Left renal pelvis (tissue), 4 donors: ENCODE results near the gene MAD1L1. TPM values are rescaled to one million over a fixed set of nuclear protein-coding genes. Genes with fewer than 3 reads are reported as not detected.

Source experiments
- DNase-seq, 4 donors: peaks; one replicate each; pipeline ENCODE4 v3.0.0-alpha.2; 2013; ENCODE audit warnings: low read depth in 4 of 4, low spot score in 3 of 4
- polyA plus RNA-seq, 4 donors: library from polyadenylated mRNA; unstranded; fragments of 120-200 nt; gene quantifications; one replicate each; pipeline ENCODE4 v1.2.1, GENCODE V29; 2013; ENCODE audit not compliant: insufficient read length in 4 of 4

The MAD1L1 gene
- polyA plus RNA-seq, 4 donors, result 18.9 to 24.5 (median 21.3) TPM

DNA sequence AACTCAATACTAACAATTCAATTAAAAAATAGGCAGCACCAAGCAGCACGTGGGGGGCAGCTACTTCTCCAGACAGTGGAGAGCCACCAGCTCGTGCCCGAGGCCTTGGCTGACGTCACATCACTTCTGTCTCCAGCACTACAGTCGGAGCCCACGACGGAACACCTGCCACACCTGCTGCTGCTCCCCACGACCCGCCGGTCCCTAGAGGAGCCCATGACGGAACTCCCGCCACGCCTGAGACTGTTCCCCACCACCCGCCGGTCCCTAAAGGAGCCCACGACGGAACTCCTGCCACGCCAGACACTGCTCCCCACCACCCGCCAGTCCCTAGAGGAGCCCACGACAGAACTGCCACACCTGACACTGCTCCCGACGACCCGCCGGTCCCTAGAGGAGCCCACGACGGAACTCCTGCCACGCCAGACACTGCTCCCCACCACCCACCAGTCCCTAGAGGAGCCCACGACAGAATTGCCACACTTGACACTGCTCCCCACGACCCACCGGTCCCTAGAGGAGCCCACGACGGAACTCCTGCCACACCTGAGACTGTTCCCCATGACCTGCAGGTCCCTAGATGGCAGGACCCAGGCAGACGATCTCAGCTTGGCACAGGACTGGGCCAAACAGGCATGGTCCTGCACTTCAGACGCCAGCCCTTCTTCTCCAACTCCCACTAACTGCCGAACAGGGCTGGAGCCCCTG lies 304.7 kb downstream of the MAD1L1 start:
- DNase-seq, result no peak

DNA sequence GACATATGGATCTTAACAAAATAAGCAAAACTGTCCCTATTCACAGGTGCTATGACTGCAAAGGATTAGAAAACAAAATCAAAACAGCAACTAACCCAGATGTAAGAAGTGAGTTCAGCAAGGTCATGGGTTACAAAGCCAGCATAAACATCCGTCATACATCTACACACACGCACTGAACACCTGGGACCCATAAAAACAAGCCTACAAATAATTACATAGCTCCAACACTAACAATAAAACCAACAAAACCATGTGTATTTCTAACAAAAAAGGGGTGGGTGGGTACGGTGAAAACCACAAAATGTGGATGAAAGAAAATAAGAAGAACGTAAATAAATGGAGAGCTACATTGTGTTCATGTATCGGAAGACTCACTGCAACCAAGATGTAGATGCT lies 305.8 kb downstream of the MAD1L1 start:
- no peak for DNase-seq

DNA sequence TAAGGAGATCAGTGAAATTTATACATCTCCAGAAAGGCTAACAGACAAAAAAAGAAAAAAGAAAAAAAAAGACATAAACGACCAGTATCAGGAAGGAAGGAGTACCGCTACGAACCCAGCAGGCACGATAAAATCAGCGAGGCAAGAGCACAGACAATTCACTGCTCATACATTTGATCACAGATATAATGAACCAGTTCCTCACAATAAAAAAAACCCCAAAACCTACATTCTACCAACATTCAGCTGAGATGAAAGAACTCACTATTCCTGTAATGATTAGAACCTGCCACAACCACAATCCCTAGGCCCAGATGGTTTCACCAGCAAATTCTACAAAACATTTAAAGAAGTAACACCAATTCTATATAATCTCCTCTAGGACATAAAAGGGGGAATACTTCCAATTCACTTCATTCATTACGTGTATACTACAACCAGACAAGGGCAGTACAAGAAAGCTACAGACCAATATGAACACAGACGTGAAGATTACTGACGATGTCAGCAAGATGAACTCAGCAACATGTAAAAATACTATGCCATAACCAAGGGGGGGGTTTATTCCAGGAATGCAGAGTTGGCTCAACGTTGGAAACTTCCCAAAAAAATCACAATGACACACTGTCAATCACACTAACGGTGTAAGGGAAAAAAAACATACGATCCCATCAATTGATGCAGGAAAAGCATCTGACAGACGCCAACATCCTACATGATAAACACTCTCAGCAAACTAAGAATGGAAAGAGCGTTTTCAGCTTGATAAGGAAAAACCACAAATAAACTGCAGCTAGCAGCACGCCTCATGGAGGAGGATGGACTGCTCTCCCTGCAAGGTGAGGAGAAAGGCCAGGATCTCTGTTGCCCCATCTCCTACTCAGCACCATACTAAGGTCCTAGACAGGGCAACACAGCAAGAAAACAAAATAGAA lies 306.5 kb downstream of the MAD1L1 start:
- DNase-seq, result no peak

DNA sequence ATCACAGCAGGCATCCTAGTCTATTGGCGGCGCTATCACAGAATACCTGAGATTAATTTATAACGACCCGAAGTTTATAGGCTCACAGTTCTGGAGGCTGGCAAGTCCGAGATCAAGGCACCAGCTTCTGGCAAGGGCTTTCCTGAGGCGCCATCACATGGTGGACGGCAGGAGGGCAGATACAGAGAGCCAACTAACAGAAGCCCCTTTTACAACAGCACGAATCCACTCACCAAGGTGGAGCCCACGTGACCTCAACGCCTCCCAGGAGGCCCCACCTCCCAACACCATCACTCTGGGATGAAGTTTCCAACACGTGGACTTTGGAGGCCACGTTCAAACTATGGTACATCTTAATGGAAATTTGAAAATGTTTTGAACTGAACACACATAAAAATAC lies 307.4 kb downstream of the MAD1L1 start:
- DNase-seq, result no peak

DNA sequence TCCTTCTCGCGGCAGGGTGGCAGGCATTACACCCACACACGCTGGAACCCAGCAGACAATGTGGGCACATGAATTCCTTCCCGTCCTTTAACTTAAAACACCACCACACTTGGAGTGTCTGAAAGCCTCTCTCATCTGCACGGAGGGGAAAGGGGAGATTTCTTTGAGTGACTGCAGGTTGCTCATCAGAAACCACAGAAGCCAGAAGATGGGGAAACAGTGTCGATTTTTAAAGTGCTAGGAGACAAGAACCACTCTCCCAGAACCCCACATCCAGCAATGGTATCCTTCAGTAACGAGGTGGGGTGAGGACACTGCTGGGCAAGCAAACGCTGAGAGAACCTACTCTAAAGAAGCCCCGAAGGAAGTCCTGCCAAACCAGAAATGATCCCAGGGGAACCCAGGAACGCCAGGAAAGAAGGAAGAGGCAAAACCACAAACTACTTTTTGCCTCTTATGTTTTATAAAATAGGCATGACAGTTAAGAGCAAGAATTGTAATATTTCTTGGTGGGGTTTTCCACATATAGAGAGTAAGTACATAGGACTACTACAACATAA lies 308.4 kb downstream of the MAD1L1 start:
- DNase-seq, result no peak

DNA sequence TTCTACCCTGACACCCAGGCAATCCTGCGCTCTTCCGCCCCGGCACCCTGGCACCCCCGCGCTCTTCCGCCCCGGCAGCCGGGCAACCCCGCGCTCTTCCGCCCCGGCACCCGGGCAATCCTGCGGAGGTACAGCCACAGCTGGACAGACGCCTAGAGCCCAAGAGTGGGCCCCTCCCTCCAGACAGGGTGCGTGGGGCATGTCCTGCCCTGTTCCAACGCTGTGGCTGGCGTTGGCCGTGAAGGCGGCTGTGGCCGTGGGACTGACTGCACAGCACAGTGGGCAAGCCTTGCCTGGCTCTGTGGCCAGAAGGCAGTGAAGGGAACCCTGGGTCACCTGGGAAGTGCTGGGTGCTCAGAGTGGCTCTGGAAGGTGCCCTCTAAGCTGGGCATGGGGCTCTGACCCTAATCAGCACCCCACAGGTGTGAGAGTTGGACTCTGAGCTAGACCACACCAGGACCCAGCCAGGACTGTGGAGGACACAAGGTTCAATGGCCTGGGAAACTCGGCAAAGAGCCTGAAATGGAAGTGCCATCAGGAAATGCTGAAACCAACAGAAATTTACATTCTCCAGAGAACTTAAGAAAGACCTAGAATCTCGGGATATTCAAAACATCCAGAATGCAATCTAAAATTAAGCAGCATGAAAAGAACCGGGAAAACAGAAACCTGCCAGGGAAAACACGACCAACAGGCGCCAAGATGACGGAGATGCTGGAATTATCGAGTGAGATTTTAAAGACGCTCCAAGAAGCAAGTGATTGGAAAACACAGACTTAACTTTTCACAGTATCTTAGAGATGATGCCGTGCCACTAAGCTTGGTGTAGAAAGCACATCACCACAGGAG lies 309.1 kb downstream of the MAD1L1 start:
- DNase-seq, result no peak

DNA sequence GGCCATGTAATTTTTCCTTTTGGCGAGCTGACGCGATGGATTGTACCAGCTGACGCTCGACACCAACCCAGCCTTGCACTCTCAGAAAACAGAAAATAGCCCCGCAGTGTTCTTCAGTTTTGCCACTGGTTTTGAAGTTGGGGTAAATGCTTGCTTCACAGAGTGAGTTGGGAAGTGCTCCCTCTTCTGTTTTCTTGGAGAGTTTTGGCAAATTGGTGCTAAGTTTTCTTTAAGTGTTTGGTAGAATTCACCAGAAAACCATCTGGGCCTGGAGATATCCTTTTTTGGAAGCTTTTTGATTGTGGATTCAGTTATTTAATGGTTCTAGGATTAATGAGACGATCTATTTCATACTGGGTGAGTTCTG lies 309.9 kb downstream of the MAD1L1 start:
- no peak for DNase-seq

DNA sequence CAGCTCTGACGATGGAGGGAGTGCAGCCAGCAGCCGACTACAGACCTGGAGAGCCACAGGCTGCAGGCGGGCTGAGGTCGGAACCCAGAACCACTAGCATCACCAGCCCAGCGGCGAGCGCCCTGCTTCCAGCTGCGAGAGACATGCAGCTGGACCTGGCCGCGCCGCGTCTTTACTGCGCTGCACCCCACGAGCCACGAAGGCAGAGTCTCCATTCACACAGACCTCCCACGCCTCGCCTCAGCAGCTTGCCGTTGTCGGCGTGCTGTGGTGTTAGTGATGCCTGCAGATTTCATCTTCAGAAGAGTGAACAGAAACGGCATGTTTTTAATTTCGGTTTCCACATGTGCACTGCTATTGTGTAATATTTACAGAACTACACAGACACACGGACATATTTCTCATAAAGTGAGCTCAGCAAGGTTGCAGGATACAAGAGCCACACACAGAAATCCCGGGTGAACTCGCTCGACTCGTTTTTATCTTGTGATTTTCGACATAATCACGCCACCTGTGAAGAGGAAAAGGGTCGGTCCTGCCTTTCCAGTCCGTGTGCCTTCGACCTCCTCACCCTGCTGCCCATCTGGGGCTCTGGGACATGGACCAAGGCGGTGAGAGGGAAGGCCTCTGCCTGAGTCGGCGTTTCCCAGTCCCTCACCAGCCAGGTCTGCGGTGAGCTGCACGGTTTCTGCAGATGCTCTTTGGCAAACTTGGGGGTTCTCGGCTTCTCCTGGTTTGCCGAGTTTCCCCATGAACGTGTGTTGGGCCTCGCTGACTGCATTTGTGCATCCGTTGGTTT lies 310.5 kb downstream of the MAD1L1 start:
- no peak for DNase-seq

DNA sequence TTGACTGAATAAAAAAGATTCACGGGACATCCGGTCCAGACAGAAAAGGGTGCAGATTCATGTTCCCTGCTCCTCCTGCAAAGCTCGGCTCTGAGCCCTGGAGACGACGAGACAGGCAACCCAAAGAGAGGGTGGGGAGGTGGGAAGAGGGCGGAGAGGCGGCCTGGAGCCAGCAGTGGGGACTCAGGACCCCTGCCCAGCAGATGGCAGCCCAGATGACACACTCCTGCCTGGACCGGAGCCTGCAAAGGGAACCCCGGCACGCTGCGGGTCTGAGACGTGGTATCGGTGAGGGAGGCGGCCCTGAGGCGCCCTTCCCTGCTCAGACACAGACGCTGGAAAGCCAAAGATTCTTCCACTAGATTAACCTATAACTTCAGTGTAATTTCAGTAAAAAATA lies 311.9 kb downstream of the MAD1L1 start:
- no peak for DNase-seq

DNA sequence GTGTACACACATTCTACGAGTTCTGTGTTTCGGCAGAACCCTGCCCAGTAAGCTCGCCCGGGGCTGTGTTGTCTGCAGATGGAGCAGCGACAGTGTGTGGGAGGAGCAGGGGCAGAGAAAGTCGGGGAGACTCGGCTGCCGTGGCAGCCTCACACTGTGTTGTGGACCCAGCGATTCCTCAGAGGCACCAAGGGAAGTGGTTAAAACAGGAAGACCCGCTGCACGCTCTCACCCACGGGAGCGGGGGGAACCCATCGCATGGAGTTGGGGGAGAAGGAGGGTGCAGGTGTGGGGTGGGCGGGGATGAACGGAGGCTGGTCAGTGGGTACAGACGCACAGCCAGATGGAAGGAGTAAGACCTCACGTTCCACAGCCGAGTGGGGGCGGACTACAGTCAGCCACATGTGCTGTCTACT lies 312.5 kb downstream of the MAD1L1 start:
- no peak for DNase-seq

DNA sequence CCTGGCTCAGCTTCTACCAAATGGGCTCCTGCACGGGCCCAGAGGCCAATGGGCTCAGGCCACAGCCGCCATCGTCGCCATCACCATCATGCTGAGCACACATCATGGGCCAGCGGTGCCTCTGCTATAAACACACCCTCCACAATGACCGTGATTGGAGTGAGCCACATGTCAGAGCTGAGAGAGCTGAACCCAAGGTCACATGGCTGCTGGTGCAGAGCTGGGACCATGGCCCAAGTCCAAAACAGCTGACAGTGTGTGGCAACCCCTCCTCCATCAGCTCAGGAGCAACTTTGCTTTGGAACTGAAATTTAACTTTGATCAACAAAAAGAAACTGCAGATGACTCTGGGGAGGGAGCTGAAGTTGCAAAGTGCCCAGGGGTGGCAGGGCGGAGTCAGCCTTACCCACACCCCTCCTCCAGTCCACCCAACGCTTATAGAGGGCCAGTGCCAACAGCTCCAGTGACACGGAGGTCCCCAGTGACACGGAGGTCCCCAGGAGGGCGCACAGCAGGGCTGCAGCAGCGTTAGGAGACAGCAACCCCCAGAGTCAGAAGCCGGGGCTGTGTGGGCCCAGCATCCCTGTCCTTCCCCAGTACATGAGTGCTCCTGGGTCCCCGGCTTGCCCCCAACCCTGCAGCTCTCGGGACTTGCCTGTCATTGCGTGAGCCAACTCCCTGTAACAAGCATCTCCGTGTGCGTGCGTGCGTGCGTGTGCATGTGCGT lies 313.0 kb downstream of the MAD1L1 start:
- DNase-seq, result no peak

DNA sequence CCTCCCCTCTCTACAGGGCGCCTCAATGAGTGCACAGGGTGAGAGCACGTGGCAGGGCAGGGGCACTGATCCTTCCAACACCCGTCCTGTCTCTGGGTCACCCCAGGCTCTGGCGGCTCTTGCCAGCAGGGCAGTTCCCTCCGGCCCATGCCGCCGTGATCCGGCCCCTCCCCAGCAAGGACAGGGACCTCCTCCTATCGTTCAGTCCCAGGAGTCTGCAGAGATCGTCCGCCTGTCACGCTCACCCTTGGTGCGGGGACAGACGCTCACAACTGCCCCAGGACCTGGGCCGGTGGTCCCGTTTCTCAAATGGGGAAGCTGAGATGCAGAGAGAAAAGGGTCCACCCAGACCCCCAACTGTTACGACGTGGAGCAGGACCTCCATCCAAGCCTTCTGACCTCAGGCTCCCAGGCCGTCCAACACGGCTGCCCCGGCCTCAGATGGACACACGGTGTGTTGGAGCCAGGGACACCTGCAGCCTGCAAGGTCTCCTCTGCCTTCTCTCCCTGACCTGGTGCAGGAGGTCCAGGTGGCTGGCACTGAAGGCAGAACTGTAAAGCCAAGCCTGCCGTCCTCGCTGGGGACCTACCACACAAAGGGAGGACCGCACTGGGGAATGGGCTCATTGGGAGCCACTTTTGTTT lies 313.7 kb downstream of the MAD1L1 start:
- no peak for DNase-seq

DNA sequence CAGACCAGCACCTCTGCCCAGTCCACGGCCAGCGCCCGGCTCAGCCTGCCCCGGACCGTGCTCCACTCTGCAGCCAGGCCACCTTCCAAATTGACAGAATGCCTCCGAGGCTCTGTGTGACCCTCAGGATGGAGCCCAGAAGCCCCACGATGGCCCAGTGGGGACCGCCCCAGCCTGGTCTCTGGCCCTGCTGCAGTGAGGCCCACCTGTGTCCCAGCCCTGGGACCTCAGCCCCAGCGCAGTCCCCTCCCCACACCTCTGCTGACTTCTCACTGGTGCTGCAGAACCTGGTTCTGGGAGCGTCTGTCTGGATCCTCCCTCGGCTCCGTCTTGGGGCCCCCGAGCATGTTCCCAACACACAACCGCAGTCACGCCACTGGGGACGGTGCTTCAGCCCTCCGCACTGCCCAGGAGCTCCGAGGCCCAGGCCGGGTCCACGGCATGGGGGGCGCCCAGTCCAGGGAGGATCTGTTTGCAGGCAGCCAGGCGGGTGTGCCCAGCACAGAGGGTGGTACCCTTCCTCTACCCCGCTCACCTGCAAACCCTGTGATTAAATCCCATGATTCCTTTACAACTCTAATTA lies 314.6 kb downstream of the MAD1L1 start:
- DNase-seq, result no peak

DNA sequence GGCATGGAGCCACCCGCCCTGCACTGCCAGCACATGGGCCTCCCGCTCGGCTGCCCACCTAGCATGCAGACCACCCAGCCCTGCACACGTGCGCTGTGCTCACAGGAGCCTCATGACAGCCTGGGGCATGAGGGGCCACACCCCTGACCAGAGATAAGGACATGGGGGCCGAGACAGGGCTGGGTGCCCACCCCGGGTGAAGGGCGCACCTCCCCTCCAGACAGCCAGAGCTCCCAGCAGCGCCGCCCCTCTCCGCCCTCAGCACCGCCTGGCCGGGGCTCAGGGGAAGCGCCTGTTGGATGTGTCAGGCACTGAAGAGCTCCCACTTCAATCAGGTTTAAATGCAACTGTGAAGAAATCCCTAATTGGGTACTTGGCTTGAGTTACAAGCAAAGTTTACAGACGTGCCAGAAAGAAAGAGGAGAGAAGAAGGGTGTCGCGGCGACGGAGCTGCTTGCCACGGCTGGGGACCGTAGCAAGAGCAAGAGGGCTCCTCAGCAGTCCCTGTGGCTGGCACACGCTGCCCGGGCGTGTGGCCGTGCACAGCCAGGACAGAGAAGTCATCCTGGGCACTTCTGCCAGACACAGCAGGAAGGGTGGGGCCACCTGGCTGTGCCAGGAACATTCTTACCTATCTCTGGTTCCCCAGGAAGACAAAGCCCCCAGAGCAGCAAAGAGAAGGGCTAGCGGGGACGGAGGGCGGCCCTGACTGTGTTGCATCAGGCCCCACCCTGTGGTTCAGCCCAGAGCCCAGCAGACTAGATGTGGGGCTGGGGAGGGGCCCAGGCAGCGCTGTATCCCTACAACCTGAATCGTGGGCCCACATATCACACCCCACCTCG lies 315.3 kb downstream of the MAD1L1 start:
- no peak for DNase-seq

DNA sequence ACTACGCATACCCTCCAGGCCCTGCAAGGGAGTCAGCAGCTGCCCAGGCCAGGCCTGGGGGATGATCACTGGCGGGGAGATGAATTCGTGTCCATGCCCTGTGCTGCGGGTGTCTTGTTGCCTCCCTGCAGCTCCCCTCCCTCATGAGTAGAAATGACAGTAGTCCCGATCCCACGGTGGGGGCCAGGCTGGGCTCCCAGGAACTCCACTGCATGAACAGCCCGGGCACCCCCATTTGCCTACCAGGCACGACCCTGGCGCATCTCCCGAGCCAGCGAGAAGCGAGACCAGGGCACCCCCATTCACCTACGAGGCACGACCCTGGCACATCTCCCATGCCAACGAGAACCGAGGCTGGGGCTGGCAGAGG lies 316.2 kb downstream of the MAD1L1 start:
- no peak for DNase-seq

DNA sequence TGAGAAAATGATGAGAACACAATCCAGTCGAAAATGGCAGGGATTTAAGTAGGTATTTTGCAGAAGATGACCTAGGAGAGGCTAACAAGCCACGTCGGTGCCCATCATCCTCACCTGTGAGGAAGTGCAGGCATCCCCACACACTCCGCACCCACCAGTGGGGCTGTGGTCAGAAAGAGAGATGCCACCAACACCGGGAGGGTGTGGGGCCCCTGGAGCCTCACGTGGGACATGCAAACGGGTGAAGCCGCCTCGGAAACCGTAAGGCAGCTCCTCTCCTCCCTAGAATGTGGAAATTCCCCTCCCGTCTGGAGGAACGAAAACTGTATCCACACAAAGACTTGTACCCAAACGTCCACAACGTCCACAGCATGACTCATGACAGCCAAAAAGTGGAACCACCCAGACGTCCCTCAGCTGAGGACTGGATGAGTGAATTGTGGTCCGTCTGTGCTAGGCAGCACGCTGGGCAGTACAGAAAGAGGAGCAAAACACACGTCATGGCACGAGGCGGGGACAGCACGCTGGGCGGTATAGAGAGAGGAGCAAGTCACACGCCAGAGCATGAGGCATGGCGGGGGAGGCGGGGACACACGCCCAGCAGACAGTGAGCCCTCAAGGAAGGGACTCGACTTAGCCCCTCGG lies 316.7 kb downstream of the MAD1L1 start:
- DNase-seq, result no peak

DNA sequence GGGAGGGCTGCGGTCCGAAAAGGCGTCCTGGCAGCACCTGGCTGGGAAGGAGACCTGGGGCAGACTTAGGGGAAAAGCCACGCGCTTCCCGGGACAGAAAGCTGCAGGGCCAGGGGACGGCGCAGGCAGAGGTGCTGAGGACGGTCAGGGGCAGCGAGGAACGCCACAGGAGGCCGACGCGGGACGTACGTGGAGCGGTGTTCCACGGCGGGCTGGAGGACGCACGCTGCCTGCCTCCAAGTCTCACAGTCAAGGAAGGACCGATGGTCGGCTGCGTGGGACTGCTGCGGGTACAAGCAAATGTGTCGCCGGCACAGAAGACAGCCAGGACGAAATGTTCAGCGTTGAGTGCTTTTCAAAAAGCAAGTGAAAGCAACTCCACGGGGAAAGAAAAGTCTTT lies 317.4 kb downstream of the MAD1L1 start:
- DNase-seq, result no peak
